ENCODE data around the gene EXOC6. TPM values are rescaled to one million over a fixed set of nuclear protein-coding genes. Genes with fewer than 3 reads are reported as not detected.

The EXOC6 gene
- polyA plus RNA-seq, 1 donor (not counting 4 experiments of a cell fraction or from before 2014, with no cell fraction given) = 1.2 TPM

- TF ChIP-seq, protein P1, sequence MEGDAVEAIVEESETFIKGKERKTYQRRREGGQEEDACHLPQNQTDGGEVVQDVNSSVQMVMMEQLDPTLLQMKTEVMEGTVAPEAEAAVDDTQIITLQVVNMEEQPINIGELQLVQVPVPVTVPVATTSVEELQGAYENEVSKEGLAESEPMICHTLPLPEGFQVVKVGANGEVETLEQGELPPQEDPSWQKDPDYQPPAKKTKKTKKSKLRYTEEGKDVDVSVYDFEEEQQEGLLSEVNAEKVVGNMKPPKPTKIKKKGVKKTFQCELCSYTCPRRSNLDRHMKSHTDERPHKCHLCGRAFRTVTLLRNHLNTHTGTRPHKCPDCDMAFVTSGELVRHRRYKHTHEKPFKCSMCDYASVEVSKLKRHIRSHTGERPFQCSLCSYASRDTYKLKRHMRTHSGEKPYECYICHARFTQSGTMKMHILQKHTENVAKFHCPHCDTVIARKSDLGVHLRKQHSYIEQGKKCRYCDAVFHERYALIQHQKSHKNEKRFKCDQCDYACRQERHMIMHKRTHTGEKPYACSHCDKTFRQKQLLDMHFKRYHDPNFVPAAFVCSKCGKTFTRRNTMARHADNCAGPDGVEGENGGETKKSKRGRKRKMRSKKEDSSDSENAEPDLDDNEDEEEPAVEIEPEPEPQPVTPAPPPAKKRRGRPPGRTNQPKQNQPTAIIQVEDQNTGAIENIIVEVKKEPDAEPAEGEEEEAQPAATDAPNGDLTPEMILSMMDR (optimal IDR thresholded peaks at IDR 0.05 in 1 of 3, IDR thresholded peaks at IDR 0.05 in 1 of 3, conservative IDR thresholded peaks at IDR 0.05 in 1 of 3; ENCODE audit: extremely low read depth in 1 of 3, insufficient read depth in 2 of 3, low read length in 3 of 3) = peak; percentile 70 to 80 (median 73)
- TF ChIP-seq EZH2 (IDR thresholded peaks at IDR 0.05; ENCODE audit: low read length) = no peak
- Histone ChIP-seq H3K9ac (ENCODE audit: control insufficient read depth, extremely low read depth, insufficient read depth, low read length) (no peak overlapping the region), H3K9me3 (ENCODE audit: control insufficient read depth, low read depth, low read length) (no peaks in the 10 kb centered on the region), H3K27ac (ENCODE audit: control insufficient read depth, insufficient read depth, low read length) (no peak overlapping the region), H3K4me2 (ENCODE audit: control insufficient read depth, extremely low read depth, insufficient read depth, low read depth, low read length) (no peak overlapping the region), H3K27me3 (ENCODE audit: control insufficient read depth, extremely low read depth, insufficient read depth, low read length) (no peaks in the 10 kb centered on the region), H3K79me2 (ENCODE audit: control insufficient read depth, insufficient read depth, low read length) (no peaks in the 10 kb centered on the region), H3K4me1 (ENCODE audit: control insufficient read depth, extremely low read depth, insufficient read depth, low read length) (no peaks in the 10 kb centered on the region), H3K4me3 (ENCODE audit: control insufficient read depth in 2 of 3, extremely low read depth in 1 of 3, insufficient read depth in 2 of 3, low read depth in 1 of 3, low read length in 3 of 3) (no peak overlapping the region), H3K36me3 (ENCODE audit: control insufficient read depth in 2 of 2, extremely low read depth in 1 of 2, insufficient read depth in 2 of 2, low read length in 2 of 2) (no peaks in the 10 kb centered on the region), H2AFZ (ENCODE audit: control insufficient read depth, low read length) (no peak overlapping the region), H4K20me1 (ENCODE audit: control insufficient read depth, extremely low read depth, insufficient read depth, low read length) (no peaks in the 10 kb centered on the region), H3K9me1 (ENCODE audit: control insufficient read depth, extremely low read depth, insufficient read depth, low read length) (no peaks in the 10 kb centered on the region)
- dilution Hi-C loops (cut with MboI; ENCODE audit: extremely low pct_ligation_motif_present, low sequenced_read_pairs) = no loop called here
- FAIRE-seq (peak; percentile 29), DNase-seq (ENCODE audit: low read depth, low spot score) (no peak)
These were observed 191.4 kb downstream of the EXOC6 start for GRCh38 chr10:93039721-93040120.

GRCh38 chr10:93054486-93054885, 206.2 kb downstream of the EXOC6 start:
- Histone ChIP-seq H4K20me1 (ENCODE audit: control insufficient read depth, extremely low read depth, insufficient read depth, low read length) (no peaks in the 10 kb centered on the region), H3K4me2 (ENCODE audit: control insufficient read depth, extremely low read depth, insufficient read depth, low read depth, low read length) (no peak overlapping the region), H3K9ac (ENCODE audit: control insufficient read depth, extremely low read depth, insufficient read depth, low read length) (no peak overlapping the region), H2AFZ (ENCODE audit: control insufficient read depth, low read length) (no peak overlapping the region), H3K36me3 (ENCODE audit: control insufficient read depth in 2 of 2, extremely low read depth in 1 of 2, insufficient read depth in 2 of 2, low read length in 2 of 2) (no peaks in the 10 kb centered on the region), H3K79me2 (ENCODE audit: control insufficient read depth, insufficient read depth, low read length) (no peaks in the 10 kb centered on the region), H3K4me3 (ENCODE audit: control insufficient read depth in 2 of 3, extremely low read depth in 1 of 3, insufficient read depth in 2 of 3, low read depth in 1 of 3, low read length in 3 of 3) (no peak overlapping the region), H3K9me1 (ENCODE audit: control insufficient read depth, extremely low read depth, insufficient read depth, low read length) (no peaks in the 10 kb centered on the region), H3K4me1 (ENCODE audit: control insufficient read depth, extremely low read depth, insufficient read depth, low read length) (no peaks in the 10 kb centered on the region), H3K27me3 (ENCODE audit: control insufficient read depth, extremely low read depth, insufficient read depth, low read length) (peaks cover 9% of the 10 kb centered on the region), H3K9me3 (ENCODE audit: control insufficient read depth, low read depth, low read length) (no peaks in the 10 kb centered on the region), H3K27ac (ENCODE audit: control insufficient read depth, insufficient read depth, low read length) (no peak overlapping the region)
- no peak for TF ChIP-seq EZH2 (IDR thresholded peaks at IDR 0.05; ENCODE audit: low read length)
- TF ChIP-seq, protein P1 (optimal IDR thresholded peaks at IDR 0.05 in 1 of 3, IDR thresholded peaks at IDR 0.05 in 1 of 3, conservative IDR thresholded peaks at IDR 0.05 in 1 of 3; ENCODE audit: extremely low read depth in 1 of 3, insufficient read depth in 2 of 3, low read length in 3 of 3) = no peak
- FAIRE-seq (no peak), DNase-seq (ENCODE audit: low read depth, low spot score) (no peak)
- dilution Hi-C loops (cut with MboI; ENCODE audit: extremely low pct_ligation_motif_present, low sequenced_read_pairs) = no loop called here
